Mesenchymal stem cell (in vitro differentiated cells and primary cell): ENCODE data around the gene PDE2A.

Experiments
- DNase-seq: peaks from one replicate; pipeline ENCODE4 v3.0.0-alpha.2; 2013
- H2AFZ ChIP-seq: one replicate; pipeline ENCODE4 v1.6.1; 2013; ENCODE audit warnings: low read depth, mild to moderate bottlenecking, control low read depth, inconsistent platforms, low read length, moderate library complexity
- H2AK5ac ChIP-seq: 2 replicates; pipeline ENCODE4 v1.6.1; 2013; ENCODE audit warnings: low read length, moderate library complexity, mild to moderate bottlenecking, inconsistent platforms; ENCODE audit not compliant: severe bottlenecking
- H2BK120ac ChIP-seq: one replicate; pipeline ENCODE4 v1.6.1; 2013; ENCODE audit warnings: low read depth, mild to moderate bottlenecking, inconsistent platforms, low read length, moderate library complexity
- H2BK12ac ChIP-seq, 2 experiments: one replicate each; pipeline ENCODE4 v1.6.1; 2013; ENCODE audit warnings: inconsistent platforms in 2 of 2, low read length in 2 of 2, mild to moderate bottlenecking in 2 of 2, moderate library complexity in 2 of 2, control low read depth in 1 of 2
- H2BK15ac ChIP-seq: one replicate; pipeline ENCODE4 v1.6.1; 2013; ENCODE audit warnings: mild to moderate bottlenecking, low read depth, inconsistent platforms; ENCODE audit not compliant: poor library complexity, severe bottlenecking
- H2BK5ac ChIP-seq: 2 replicates; pipeline ENCODE4 v1.6.1; 2013; ENCODE audit warnings: low read depth, mild to moderate bottlenecking, low read length, control low read depth, inconsistent platforms; ENCODE audit not compliant: poor library complexity, severe bottlenecking
- H3K14ac ChIP-seq, 2 experiments: one replicate each; pipeline ENCODE4 v1.6.1; 2013; ENCODE audit warnings: inconsistent platforms in 2 of 2, low read length in 2 of 2, control low read depth in 1 of 2, mild to moderate bottlenecking in 1 of 2, moderate library complexity in 1 of 2
- H3K18ac ChIP-seq, 2 experiments: one replicate each; pipeline ENCODE4 v1.6.1; 2013; ENCODE audit warnings: inconsistent platforms in 2 of 2, low read length in 2 of 2, control low read depth in 1 of 2, low read depth in 1 of 2, mild to moderate bottlenecking in 1 of 2
- H3K23ac ChIP-seq, 2 experiments: one replicate each; pipeline ENCODE4 v1.6.1; 2013; ENCODE audit warnings: inconsistent platforms in 2 of 2, low read length in 2 of 2, mild to moderate bottlenecking in 2 of 2, moderate library complexity in 2 of 2, control low read depth in 1 of 2
- H3K27ac ChIP-seq: 2 replicates; pipeline ENCODE4 v1.5.1; 2013; ENCODE audit warnings: mild to moderate bottlenecking, moderate library complexity, low read length, control low read depth, inconsistent platforms; ENCODE audit not compliant: poor library complexity, severe bottlenecking
- H3K27me3 ChIP-seq, 2 experiments: 2 replicates each; pipeline versions ENCODE4 v1.6.1 to v1.7.0; 2013; ENCODE audit warnings: low read length in 2 of 2, mild to moderate bottlenecking in 2 of 2, moderate library complexity in 2 of 2, control low read depth in 1 of 2, inconsistent platforms in 1 of 2; ENCODE audit not compliant: control insufficient read depth in 1 of 2, insufficient read depth in 1 of 2
- H3K36me3 ChIP-seq, 2 experiments: 2 replicates each; pipeline versions ENCODE4 v1.6.1 to v1.7.0; 2013; ENCODE audit warnings: low read length in 2 of 2, control low read depth in 1 of 2, inconsistent platforms in 1 of 2, low read depth in 1 of 2, mild to moderate bottlenecking in 1 of 2; ENCODE audit not compliant: insufficient read depth in 2 of 2, control insufficient read depth in 1 of 2
- H3K4ac ChIP-seq, 2 experiments: one replicate each; pipeline ENCODE4 v1.6.1; 2013; ENCODE audit warnings: inconsistent platforms in 2 of 2, low read length in 2 of 2, mild to moderate bottlenecking in 2 of 2, moderate library complexity in 2 of 2, control low read depth in 1 of 2, low read depth in 1 of 2
- H3K4me1 ChIP-seq: 2 replicates; pipeline ENCODE4 v1.6.1; 2013; ENCODE audit warnings: low read depth, low read length, control low read depth; ENCODE audit not compliant: control insufficient read depth, insufficient read depth
- H3K4me2 ChIP-seq: 2 replicates; pipeline ENCODE4 v1.6.1; 2013; ENCODE audit warnings: low read length, mild to moderate bottlenecking, inconsistent platforms; ENCODE audit not compliant: poor library complexity, severe bottlenecking
- H3K4me3 ChIP-seq, 2 experiments: 2 replicates each; pipeline versions ENCODE4 v1.5.1 to v1.7.0; 2013; ENCODE audit warnings: low read length in 2 of 2, mild to moderate bottlenecking in 2 of 2, control low read depth in 1 of 2, low read depth in 1 of 2; ENCODE audit not compliant: insufficient read depth in 1 of 2
- H3K79me1 ChIP-seq: replicated peaks from 2 replicates; pipeline ENCODE4 v1.6.1; 2013; ENCODE audit warnings: mild to moderate bottlenecking, control low read depth, low read length, inconsistent platforms; ENCODE audit not compliant: poor library complexity, severe bottlenecking
- H3K9ac ChIP-seq: 2 replicates; pipeline ENCODE4 v1.7.0; 2013; ENCODE audit warnings: mild to moderate bottlenecking, low read length, moderate library complexity
- H3K9me3 ChIP-seq: 2 replicates; pipeline ENCODE4 v1.7.0; 2013; ENCODE audit warnings: mild to moderate bottlenecking, low read length; ENCODE audit not compliant: control insufficient read depth
- H4K8ac ChIP-seq: one replicate; pipeline ENCODE4 v1.6.1; 2013; ENCODE audit warnings: inconsistent platforms, mild to moderate bottlenecking, low read length, moderate library complexity
- H4K91ac ChIP-seq: one replicate; pipeline ENCODE4 v1.6.1; 2013; ENCODE audit warnings: mild to moderate bottlenecking, low read length, inconsistent platforms
- WGBS: methylation state at CpG from one replicate; pipeline ENCODE4 v1.1.7; 2013; ENCODE audit warnings: mixed read lengths; 5-methylcytosine and 5-hydroxymethylcytosine counted together

The PDE2A gene

DNA sequence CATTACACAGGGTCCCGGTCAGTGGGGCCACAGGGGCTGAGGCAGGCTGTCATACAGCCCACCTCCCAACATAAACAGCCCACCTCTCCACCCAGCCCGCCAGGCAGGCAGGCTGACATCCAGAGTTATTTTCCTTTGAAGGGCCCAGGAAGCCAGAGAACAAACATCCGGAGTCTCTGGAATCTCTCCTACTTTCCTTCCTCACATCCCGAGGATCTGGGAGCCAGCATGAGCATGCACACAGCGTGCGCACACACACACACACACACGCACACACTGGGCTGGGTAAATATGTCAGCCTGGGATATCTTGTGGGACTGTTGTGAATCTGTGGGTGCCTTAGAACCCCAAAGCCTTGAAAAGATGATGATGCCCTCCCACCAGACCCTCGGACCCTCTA, 55.4 kb downstream of the PDE2A start:
- H2BK12ac ChIP-seq: peak overlapping the region; percentile 9 to 49
- H3K27me3 ChIP-seq: peaks cover 85 to 90% of the 10 kb centered on the region in 2 experiments
- H3K36me3 ChIP-seq: no peaks in the 10 kb centered on the region
- peak overlapping the region; percentile 87 to 97 for H3K18ac ChIP-seq
- H2BK15ac ChIP-seq: no peak overlapping the region
- no peak overlapping the region for H3K9ac ChIP-seq
- no peak overlapping the region for H3K4me2 ChIP-seq
- H2BK5ac ChIP-seq: no peak overlapping the region
- H2AFZ ChIP-seq: no peak overlapping the region
- H3K14ac ChIP-seq: no peak overlapping the region
- H3K9me3 ChIP-seq: no peaks in the 10 kb centered on the region
- 11% methylated on average over 4 of the region's 8 CpGs for WGBS
- H3K23ac ChIP-seq: peak overlapping the region in 1 of 2 experiments; percentile 57
- H3K27ac ChIP-seq: no peak overlapping the region
- no peaks in the 10 kb centered on the region for H3K79me1 ChIP-seq
- peak overlapping the region; percentile 97 for H4K91ac ChIP-seq
- peaks cover 2% of the 10 kb centered on the region for H3K4me1 ChIP-seq
- peak; percentile 78 for DNase-seq
- H3K4ac ChIP-seq: peak overlapping the region; percentile 54 to 95
- H4K8ac ChIP-seq: peak overlapping the region; percentile 93
- H2AK5ac ChIP-seq: no peak overlapping the region
- H2BK120ac ChIP-seq: peak overlapping the region; percentile 77
- no peak overlapping the region for H3K4me3 ChIP-seq

DNA sequence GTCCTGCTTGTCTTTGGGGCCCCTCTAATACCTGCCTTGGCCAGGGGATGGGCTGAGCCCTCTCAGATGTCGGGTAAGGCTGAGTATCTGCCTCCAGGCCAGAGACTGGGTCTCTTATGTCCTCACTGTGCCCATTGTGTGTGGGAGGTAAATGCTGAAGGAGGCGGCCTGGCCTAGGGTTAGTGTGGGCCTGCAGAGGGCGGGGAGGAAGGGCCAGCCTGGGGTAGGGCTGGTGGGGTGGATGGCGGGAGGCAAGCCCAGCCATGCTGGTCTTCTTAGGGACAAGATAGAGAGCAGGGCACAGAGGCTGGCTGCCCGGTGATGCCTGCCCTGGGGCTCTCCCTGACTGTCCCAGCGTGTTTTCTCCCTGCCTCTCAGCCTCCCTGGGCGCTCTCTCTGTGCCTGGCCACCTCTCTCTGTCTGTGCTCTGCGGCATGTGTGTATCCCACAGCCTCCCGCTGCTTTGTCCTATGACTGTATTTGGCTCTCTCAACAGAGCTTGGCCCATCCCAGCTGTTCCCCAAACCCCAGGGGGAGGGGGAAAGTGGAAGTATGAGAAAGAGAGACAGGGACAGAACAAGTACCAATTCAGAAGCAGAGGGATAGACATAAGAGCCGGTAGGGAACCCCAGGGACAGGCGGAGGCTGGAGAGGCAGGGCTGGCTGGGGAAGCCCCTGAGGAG, 57.0 kb downstream of the PDE2A start:
- Histone ChIP-seq H3K4me1 (peaks cover 2% of the 10 kb centered on the region), H2BK12ac (peak overlapping the region; percentile 28 to 87), H3K79me1 (no peaks in the 10 kb centered on the region), H3K9ac (no peak overlapping the region), H3K14ac (peak overlapping the region in 1 of 2 experiments; percentile 53), H3K18ac (peak overlapping the region; percentile 63 to 84), H2BK15ac (peak overlapping the region; percentile 63), H3K4ac (no peak overlapping the region), H3K36me3 (no peaks in the 10 kb centered on the region), H3K4me3 (no peak overlapping the region), H2AFZ (peak overlapping the region; percentile 19), H4K8ac (no peak overlapping the region), H3K9me3 (no peaks in the 10 kb centered on the region), H3K27ac (no peak overlapping the region), H2AK5ac (no peak overlapping the region), H4K91ac (peak overlapping the region; percentile 91), H2BK120ac (peak overlapping the region; percentile 56), H2BK5ac (no peak overlapping the region), H3K23ac (peak overlapping the region in 1 of 2 experiments; percentile 61), H3K4me2 (no peak overlapping the region), H3K27me3 (peaks cover 85 to 90% of the 10 kb centered on the region in 2 experiments)
- peak; percentile 66 for DNase-seq
- WGBS: 66% methylated on average over 8 of the region's 11 CpGs

DNA sequence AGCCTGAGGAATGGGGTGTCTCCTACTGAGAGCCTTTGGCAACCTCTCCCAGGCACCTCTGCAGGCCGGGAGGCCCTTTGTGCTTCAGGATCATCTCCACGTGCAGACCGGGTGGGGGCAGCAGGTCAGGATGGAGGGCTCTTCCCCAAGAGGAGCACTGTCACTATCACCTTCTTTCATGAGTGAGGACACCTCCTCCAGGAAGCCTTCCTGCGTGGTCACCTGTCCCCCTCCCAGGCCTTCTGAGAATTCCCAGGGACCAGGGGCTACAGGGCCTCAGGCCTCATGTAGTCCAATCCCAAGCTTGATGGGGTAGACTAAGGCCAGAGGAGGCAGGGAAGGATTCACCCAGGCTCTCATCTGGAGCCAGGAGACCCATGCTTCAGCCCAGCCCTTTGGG, 57.6 kb downstream of the PDE2A start:
- DNase-seq: no peak
- H3K4me2 ChIP-seq: no peak overlapping the region
- peaks cover 88 to 90% of the 10 kb centered on the region in 2 experiments for H3K27me3 ChIP-seq
- H2BK12ac ChIP-seq: peak overlapping the region; percentile 6 to 87
- no peak overlapping the region for H3K4ac ChIP-seq
- H3K27ac ChIP-seq: no peak overlapping the region
- H2BK15ac ChIP-seq: no peak overlapping the region
- peak overlapping the region in 1 of 2 experiments; percentile 84 for H3K18ac ChIP-seq
- no peak overlapping the region for H3K14ac ChIP-seq
- H4K8ac ChIP-seq: no peak overlapping the region
- H4K91ac ChIP-seq: peak overlapping the region; percentile 91
- H2AK5ac ChIP-seq: no peak overlapping the region
- peaks cover 2% of the 10 kb centered on the region for H3K4me1 ChIP-seq
- no peak overlapping the region for H3K4me3 ChIP-seq
- H3K36me3 ChIP-seq: no peaks in the 10 kb centered on the region
- H3K9ac ChIP-seq: no peak overlapping the region
- H3K79me1 ChIP-seq: no peaks in the 10 kb centered on the region
- no peak overlapping the region for H2BK120ac ChIP-seq
- no peak overlapping the region for H3K23ac ChIP-seq
- WGBS: 97% methylated on average over 4 of the region's 4 CpGs
- no peaks in the 10 kb centered on the region for H3K9me3 ChIP-seq
- H2AFZ ChIP-seq: no peak overlapping the region
- H2BK5ac ChIP-seq: no peak overlapping the region

DNA sequence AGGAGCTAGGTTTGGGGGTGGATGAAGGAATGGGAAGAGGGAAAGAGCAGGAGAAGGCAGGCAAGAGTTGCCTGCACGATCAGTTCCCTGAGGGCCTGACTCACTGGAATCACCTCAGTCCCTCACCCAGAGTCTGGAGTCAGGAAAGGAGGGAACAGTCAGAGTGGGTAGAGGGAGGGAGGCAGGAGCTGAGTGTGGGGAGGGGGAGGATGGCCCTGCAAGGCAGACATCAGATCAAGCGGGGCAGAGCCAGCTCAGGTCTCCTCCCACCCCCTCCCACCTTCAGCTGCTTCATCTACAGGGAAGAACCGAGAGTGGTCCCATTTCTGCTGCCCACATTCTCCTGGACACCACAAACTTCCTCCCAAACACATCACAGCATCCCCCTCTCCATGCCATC, 58.9 kb downstream of the PDE2A start:
- peak overlapping the region; percentile 14 for H4K91ac ChIP-seq

More for the DNA sequence above, 58.9 kb downstream of the PDE2A start:
- no peak overlapping the region for H3K23ac ChIP-seq
- no peak overlapping the region for H2BK12ac ChIP-seq
- no peak overlapping the region for H3K27ac ChIP-seq
- H3K4ac ChIP-seq: no peak overlapping the region
- H2BK120ac ChIP-seq: no peak overlapping the region
- H3K9me3 ChIP-seq: no peaks in the 10 kb centered on the region
- H3K18ac ChIP-seq: peak overlapping the region in 1 of 2 experiments; percentile 44
- no peaks in the 10 kb centered on the region for H3K79me1 ChIP-seq
- H2AK5ac ChIP-seq: no peak overlapping the region
- peak overlapping the region in 1 of 2 experiments; percentile 42 for H3K14ac ChIP-seq
- no peak for DNase-seq
- no peak overlapping the region for H2AFZ ChIP-seq
- no peak overlapping the region for H2BK15ac ChIP-seq
- H4K8ac ChIP-seq: no peak overlapping the region
- H3K4me1 ChIP-seq: no peaks in the 10 kb centered on the region
- H3K4me2 ChIP-seq: no peak overlapping the region
- 79% methylated on average over 3 of the region's 3 CpGs for WGBS
- H3K9ac ChIP-seq: no peak overlapping the region
- no peak overlapping the region for H2BK5ac ChIP-seq
- H3K36me3 ChIP-seq: no peaks in the 10 kb centered on the region
- peaks cover 88 to 91% of the 10 kb centered on the region in 2 experiments for H3K27me3 ChIP-seq
- no peak overlapping the region for H3K4me3 ChIP-seq
